Posterior cingulate gyrus (tissue), 11 donors: ENCODE data around the gene HSPD1.

Experiments used
- DNase-seq, 10 donors: peaks; one replicate each; pipeline versions ENCODE4 v3.0.0 to v3.0.0-alpha.2; 2020 to 2021; ENCODE audit warnings: mixed read lengths in 3 of 10
- intact Hi-C: fragments of 100-400 bp; cut with DNase I; formaldehyde crosslinking; loops from one replicate; pipeline ENCODE4 v1.15.1; 2023

The HSPD1 gene

GRCh38 chr2:197452754-197453122 is 46.9 kb downstream of the HSPD1 start:
- intact Hi-C loops: loop anchor here (1.0 to 5.0 kb wide), 3 partner anchors 17 to 252 kb away; partner anchors contain the start of genes HSPD1, MARS2 and SF3B1
- DNase-seq: no peak

GRCh38 chr2:197450935-197451358 is 48.7 kb downstream of the HSPD1 start:
- intact Hi-C loops: loop anchor here (5.0 kb wide), 1 partner anchor 46 kb away; the partner anchor contains the start of gene HSPD1
- peak in 1 of 10 donors; percentile 7 for DNase-seq

DNA sequence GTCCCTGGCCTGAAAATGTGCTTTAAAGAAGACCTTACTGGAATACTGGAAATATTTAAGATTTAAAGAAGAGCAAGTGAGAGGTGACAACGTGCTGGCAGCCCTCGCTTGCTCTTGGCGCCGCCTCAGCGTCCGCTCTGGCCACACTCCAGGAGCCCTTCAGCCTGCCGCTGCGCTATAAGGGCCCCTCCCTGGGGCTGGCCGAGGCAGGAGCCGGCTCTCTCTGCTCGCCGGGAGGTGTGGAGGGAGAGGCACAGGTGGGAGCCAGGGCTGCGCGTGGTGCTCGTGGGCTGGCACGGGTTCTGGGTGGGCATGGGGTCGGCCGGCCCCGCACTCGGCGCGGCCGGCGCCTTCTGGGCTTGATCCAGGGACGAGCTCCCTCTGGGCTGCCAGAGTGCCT is 49.2 kb downstream of the HSPD1 start:
- peak in 1 of 10 donors; percentile 49 for DNase-seq
- intact Hi-C loops: loop anchor here (5.0 kb wide), 1 partner anchor 47 kb away; the partner anchor contains the start of gene HSPD1

DNA sequence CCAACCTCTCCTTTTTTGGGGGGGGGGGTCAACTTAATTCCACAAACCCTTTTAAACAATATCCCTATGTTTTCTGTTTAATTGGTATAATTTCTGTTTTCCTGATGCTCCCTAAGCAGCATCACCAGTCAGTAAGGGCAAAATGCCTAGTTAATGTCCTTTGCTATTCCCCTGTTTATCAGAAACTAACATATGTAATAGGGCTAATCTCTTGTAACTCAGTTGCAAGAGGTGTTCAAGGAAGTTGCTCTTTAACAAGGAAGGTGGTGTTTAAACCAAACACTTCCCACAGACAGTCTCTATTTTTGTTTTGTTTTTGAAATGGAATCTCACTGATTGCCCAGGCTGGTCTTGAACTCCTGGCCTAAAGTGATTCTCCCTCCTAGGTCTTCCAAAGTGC is 52.8 kb downstream of the HSPD1 start:
- intact Hi-C loops: no loop called here
- no peak for DNase-seq

- no peak for DNase-seq
These were observed 53.9 kb downstream of the HSPD1 start for GRCh38 chr2:197445746-197446145.

GRCh38 chr2:197442857-197443256 is 56.8 kb downstream of the HSPD1 start:
- DNase-seq: no peak
- intact Hi-C loops: no loop called here

More at GRCh38 chr2:197445746-197446145, 53.9 kb downstream of the HSPD1 start:
- intact Hi-C loops: no loop called here

DNA sequence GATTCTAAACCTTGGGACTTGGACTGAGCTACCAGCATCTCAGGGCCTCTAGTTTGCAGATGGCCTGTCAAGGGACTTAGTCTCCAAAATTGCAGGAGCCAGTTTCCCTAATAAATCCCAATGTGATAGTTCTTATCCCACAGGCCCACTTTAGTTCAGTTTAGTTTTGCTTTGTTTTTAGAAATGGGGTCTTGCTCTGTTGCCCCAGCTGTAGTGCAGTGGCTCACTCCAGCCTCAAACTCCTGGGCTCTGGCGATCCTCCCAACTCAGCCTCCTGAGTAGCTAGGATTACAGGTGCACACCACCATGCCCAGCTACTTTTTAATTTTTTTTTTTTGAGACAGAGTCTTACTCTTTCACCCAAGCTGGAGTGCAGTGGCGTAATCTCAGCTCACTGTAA is 62.3 kb downstream of the HSPD1 start:
- no peak for DNase-seq
- intact Hi-C loops: loop anchor here (5.0 kb wide), 1 partner anchor 60 kb away; the partner anchor contains the start of gene HSPD1
